SK-N-SH (cell line): ENCODE results near the gene HSFX2. TPM values are rescaled to one million over a fixed set of nuclear protein-coding genes. Genes with fewer than 3 reads are reported as not detected.
"Not testable (repeated sequence)": the region's sequence is repeated elsewhere in the genome, so short reads cannot be mapped to it uniquely, and the experiment has no call there.

Source experiments
- CTCF ChIA-PET: fragments of 300-600, 350-600 bp; formaldehyde crosslinking; extraction: SDS; loops from one replicate; lab custom pipeline; 2021; lab: Yijun Ruan, JAX
- POLR2A ChIA-PET: fragments of 350-600 bp; sonication (Branson Sonifier 250); formaldehyde crosslinking; extraction: SDS; loops from one replicate; lab custom pipeline; 2020; ENCODE audit warnings: antibody characterized with exemption, inconsistent platforms; lab: Yijun Ruan, JAX
- DNase-seq: peaks from one replicate; pipeline ENCODE4 v3.0.0; 2012
- H2AFZ ChIP-seq: fragments of 200-600 bp; sonication (generic); 2 replicates; pipeline ENCODE4 v1.8.1; 2016; ENCODE audit warnings: antibody characterized with exemption, mild to moderate bottlenecking, low read depth
- H3F3A ChIP-seq: fragments of 200-600 bp; sonication (generic); replicated peaks from 2 replicates; pipeline ENCODE3; 2016; ENCODE audit warnings: antibody characterized with exemption, mild to moderate bottlenecking; ENCODE audit not compliant: insufficient read depth
- H3K27ac ChIP-seq, 2 experiments: fragments of 200-500 bp in 1 of 2; fragments of 200-600 bp in 1 of 2; sonication (Bioruptor generic) in 1 of 2; sonication (generic), shearing (Covaris generic) in 1 of 2; 2 replicates each; pipeline versions ENCODE4 v1.5.1 to v1.6.1; 2014 to 2016; ENCODE audit warnings: low read depth in 2 of 2, inconsistent platforms in 1 of 2, low read length in 1 of 2, mild to moderate bottlenecking in 1 of 2, mixed read lengths in 1 of 2
- H3K27me3 ChIP-seq: fragments of 200-600 bp; sonication (generic), shearing (Covaris generic); 2 replicates; pipeline ENCODE4 v1.6.1; 2016; ENCODE audit warnings: mixed run types; ENCODE audit not compliant: insufficient read depth
- H3K36me3 ChIP-seq, 2 experiments: fragments of 200-500 bp in 1 of 2; fragments of 200-600 bp in 1 of 2; sonication (Bioruptor generic) in 1 of 2; sonication (generic) in 1 of 2; replicated peaks in 1 of 2; 2 replicates each; pipeline versions ENCODE3 to v1.5.1; 2014 to 2016; ENCODE audit warnings: low read length in 1 of 2, mild to moderate bottlenecking in 1 of 2; ENCODE audit not compliant: insufficient read depth in 2 of 2, control insufficient read depth in 1 of 2
- H3K4me1 ChIP-seq, 2 experiments: fragments of 200-500 bp in 1 of 2; fragments of 200-600 bp in 1 of 2; sonication (Bioruptor generic) in 1 of 2; sonication (generic), shearing (Covaris generic) in 1 of 2; 2 replicates each; pipeline versions ENCODE4 v1.5.1 to v1.6.1; 2014 to 2016; ENCODE audit warnings: low read depth in 1 of 2, low read length in 1 of 2, mixed run types in 1 of 2; ENCODE audit not compliant: insufficient read depth in 2 of 2, control insufficient read depth in 1 of 2
- H3K4me2 ChIP-seq: fragments of 200-600 bp; sonication (generic), shearing (Covaris generic); 2 replicates; pipeline ENCODE4 v1.6.1; 2017; ENCODE audit warnings: mixed run types
- H3K4me3 ChIP-seq, 2 experiments: fragments of 200-500 bp in 1 of 2; fragments of 200-600 bp in 1 of 2; sonication (Bioruptor generic) in 1 of 2; sonication (generic), shearing (Covaris generic) in 1 of 2; 2 replicates each; pipeline versions ENCODE4 v1.5.1 to v1.8.1; 2014 to 2016; ENCODE audit warnings: low read depth in 2 of 2, inconsistent platforms in 1 of 2, low read length in 1 of 2, mild to moderate bottlenecking in 1 of 2, mixed read lengths in 1 of 2, moderate library complexity in 1 of 2
- H3K79me2 ChIP-seq: fragments of 200-600 bp; sonication (generic); 2 replicates; pipeline ENCODE4 v1.8.1; 2017; ENCODE audit warnings: mild to moderate bottlenecking; ENCODE audit not compliant: insufficient read depth
- H3K9ac ChIP-seq: fragments of 200-600 bp; sonication (generic); 2 replicates; pipeline ENCODE4 v1.6.1; 2017; ENCODE audit warnings: mixed run types
- H3K9me2 ChIP-seq: fragments of 200-600 bp; sonication (generic); 2 replicates; pipeline ENCODE4 v1.6.1; 2017; ENCODE audit warnings: mixed run types
- H3K9me3 ChIP-seq: fragments of 200-600 bp; sonication (generic); 2 replicates; pipeline ENCODE4 v1.6.1; 2017; ENCODE audit warnings: mixed run types, mild to moderate bottlenecking, moderate library complexity
- H4K20me1 ChIP-seq: fragments of 200-600 bp; sonication (generic); 2 replicates; pipeline ENCODE4 v1.6.1; 2017; ENCODE audit warnings: mild to moderate bottlenecking, mixed run types; ENCODE audit not compliant: insufficient read depth
- CHD2 ChIP-seq: fragments of 150-350 bp; IDR thresholded peaks from 2 replicates; pipeline ENCODE4 v1.6.1; 2018; ENCODE audit warnings: low read length; ENCODE audit not compliant: partially characterized antibody
- GABPA ChIP-seq: IDR thresholded peaks from 2 replicates; pipeline ENCODE4 v1.4.0; 2012; ENCODE audit warnings: low read depth, mild to moderate bottlenecking
- RCOR1 ChIP-seq: fragments of 150-350 bp; IDR thresholded peaks from 2 replicates; pipeline ENCODE4 v1.6.1; 2017; ENCODE audit warnings: antibody characterized with exemption, low read length
- RFX5 ChIP-seq: IDR thresholded peaks from 2 replicates; pipeline ENCODE4 v1.6.1; 2012; ENCODE audit warnings: mild to moderate bottlenecking, improper control_type of control experiment, low read length
- RXRA ChIP-seq: IDR thresholded peaks from 2 replicates; pipeline ENCODE4 v1.4.0; 2012; ENCODE audit warnings: low read depth, mild to moderate bottlenecking, borderline replicate concordance
- USF1 ChIP-seq: IDR thresholded peaks from 2 replicates; pipeline ENCODE4 v1.4.0; 2012; ENCODE audit warnings: low read depth, borderline replicate concordance
- WGBS: methylation state at CpG from one replicate; pipeline ENCODE4 v1.1.6; 2017; ENCODE audit warnings: low lambda C conversion rate; 5-methylcytosine and 5-hydroxymethylcytosine counted together
- polyA plus RNA-seq, 3 experiments: library from polyadenylated mRNA; depleted of rRNA; stranded (reverse); fragments of >200 nt; gene quantifications; 2 replicates each; pipeline ENCODE4 v1.2.3, GENCODE V29; 2012
- TF ChIP-seq, protein P1 (sequence below): IDR thresholded peaks from 2 replicates; pipeline ENCODE4; 2012

The HSFX2 gene
- polyA plus RNA-seq, 1 of the 3 experiments (the other 2 are of a cell fraction): 0.07 TPM

- TF ChIP-seq, protein P1, sequence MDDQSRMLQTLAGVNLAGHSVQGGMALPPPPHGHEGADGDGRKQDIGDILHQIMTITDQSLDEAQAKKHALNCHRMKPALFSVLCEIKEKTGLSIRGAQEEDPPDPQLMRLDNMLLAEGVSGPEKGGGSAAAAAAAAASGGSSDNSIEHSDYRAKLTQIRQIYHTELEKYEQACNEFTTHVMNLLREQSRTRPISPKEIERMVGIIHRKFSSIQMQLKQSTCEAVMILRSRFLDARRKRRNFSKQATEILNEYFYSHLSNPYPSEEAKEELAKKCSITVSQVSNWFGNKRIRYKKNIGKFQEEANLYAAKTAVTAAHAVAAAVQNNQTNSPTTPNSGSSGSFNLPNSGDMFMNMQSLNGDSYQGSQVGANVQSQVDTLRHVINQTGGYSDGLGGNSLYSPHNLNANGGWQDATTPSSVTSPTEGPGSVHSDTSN: no peak
- TF ChIP-seq RCOR1 (no peak), GABPA (no peak), RXRA (no peak)
Measured at GRCh38 chrX:149567621-149568417, 27.3 kb downstream of the HSFX2 start (continued).

GRCh38 chrX:149563359-149563758 lies 31.8 kb downstream of the HSFX2 start:
- CTCF ChIA-PET: no interaction called here
- 18% methylated on average over 4 of the region's 4 CpGs for WGBS
- H3K36me3 ChIP-seq: no peaks in the 10 kb centered on the region

GRCh38 chrX:149555251-149555650 lies 39.9 kb downstream of the HSFX2 start:
- POLR2A ChIA-PET, H3K9me2 ChIP-seq, H3K27me3 ChIP-seq, H3K9me3 ChIP-seq, H3K9ac ChIP-seq, H3K36me3 ChIP-seq, DNase-seq, H3K79me2 ChIP-seq, H4K20me1 ChIP-seq, H3K4me3 ChIP-seq, CTCF ChIA-PET, H3K27ac ChIP-seq, H3K4me2 ChIP-seq, H3F3A ChIP-seq, H2AFZ ChIP-seq, H3K4me1 ChIP-seq: not testable (repeated sequence)
- no CpG with 5 or more reads among the region's 4 CpGs for WGBS

More at GRCh38 chrX:149563359-149563758, 31.8 kb downstream of the HSFX2 start:
- Histone ChIP-seq H3K9ac (no peak overlapping the region), H3K9me2 (no peaks in the 10 kb centered on the region), H3K9me3 (no peaks in the 10 kb centered on the region), H3K79me2 (no peaks in the 10 kb centered on the region), H3K4me3 (no peak overlapping the region), H3F3A (no peaks in the 10 kb centered on the region), H2AFZ (no peak overlapping the region), H3K4me2 (no peak overlapping the region), H3K27ac (no peak overlapping the region), H3K4me1 (no peaks in the 10 kb centered on the region), H3K27me3 (peaks cover 8% of the 10 kb centered on the region; the same call in 1 of the 2 replicates)
- no peak for DNase-seq
- POLR2A ChIA-PET: no interaction called here
- TF ChIP-seq RFX5: no peak
- TF ChIP-seq USF1: no peak
- TF ChIP-seq CHD2: no peak
- TF ChIP-seq, all 33 proteins: peak for 0
- H4K20me1 ChIP-seq: no peaks in the 10 kb centered on the region

DNA sequence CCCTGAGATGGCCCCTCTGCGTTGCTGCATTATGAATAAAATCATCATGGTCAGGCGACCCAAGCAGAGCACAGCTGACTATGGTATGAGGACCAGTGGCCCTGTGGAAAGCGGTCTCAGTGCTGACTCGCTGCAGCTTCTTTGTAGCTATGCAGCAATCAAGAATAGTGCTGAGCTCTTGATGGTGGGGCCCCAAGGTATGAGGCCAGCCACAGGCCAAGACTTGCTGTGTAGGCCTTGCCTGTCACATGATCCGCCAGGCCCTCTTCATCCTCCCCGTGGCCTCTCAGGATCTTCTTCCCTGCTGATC lies 43.2 kb downstream of the HSFX2 start:
- H3K4me3 ChIP-seq, H3K27ac ChIP-seq, H3K4me2 ChIP-seq, DNase-seq, CTCF ChIA-PET, H3K36me3 ChIP-seq, POLR2A ChIA-PET, H3K27me3 ChIP-seq, H2AFZ ChIP-seq, H3F3A ChIP-seq, H3K9ac ChIP-seq, H4K20me1 ChIP-seq, H3K4me1 ChIP-seq, H3K9me2 ChIP-seq, H3K9me3 ChIP-seq, H3K79me2 ChIP-seq: not testable (repeated sequence)
- 40% methylated on average over 2 of the region's 6 CpGs for WGBS

GRCh38 chrX:149551245-149551938 lies 43.7 kb downstream of the HSFX2 start:
- H3K36me3 ChIP-seq, H3K79me2 ChIP-seq, H3K9me3 ChIP-seq, H3K9ac ChIP-seq, H3K27ac ChIP-seq, CTCF ChIA-PET, H4K20me1 ChIP-seq, H3F3A ChIP-seq, DNase-seq, H3K4me3 ChIP-seq, H3K27me3 ChIP-seq, H3K4me1 ChIP-seq, H3K9me2 ChIP-seq, H3K4me2 ChIP-seq, H2AFZ ChIP-seq, POLR2A ChIA-PET: not testable (repeated sequence)
- no CpG with 5 or more reads among the region's 4 CpGs for WGBS
